RWPE2 (cell line): ENCODE results near the gene LCLAT1.

Experiments used
- ATAC-seq: fragments of 200-7000 bp; cut with Tn5 transposase; 3 replicates; pipeline ENCODE4 v1.9.1; 2021; ENCODE audit warnings: low read depth
- DNase-seq: peaks from one replicate; pipeline ENCODE4 v3.0.0-alpha.2; 2020; ENCODE audit warnings: low spot score
- H3K27ac ChIP-seq: fragments of 450-650 bp; 2 replicates; pipeline ENCODE4 v1.5.1; 2017; ENCODE audit warnings: mild to moderate bottlenecking; ENCODE audit not compliant: poor library complexity, severe bottlenecking
- H3K27me3 ChIP-seq: fragments of 250-450 bp; sonication (Bioruptor Pico); 2 replicates; pipeline ENCODE4 v1.5.1; 2021; ENCODE audit warnings: mild to moderate bottlenecking, moderate library complexity; ENCODE audit not compliant: insufficient read depth, poor library complexity, severe bottlenecking
- H3K36me3 ChIP-seq: fragments of 250-450 bp; sonication (Bioruptor Pico); 2 replicates; pipeline ENCODE4 v1.5.1; 2020; ENCODE audit warnings: low read depth, mild to moderate bottlenecking, moderate library complexity
- H3K4me1 ChIP-seq: fragments of 250-450 bp; sonication (Bioruptor Pico); 2 replicates; pipeline ENCODE4 v1.5.1; 2021; ENCODE audit warnings: mild to moderate bottlenecking, moderate library complexity; ENCODE audit not compliant: insufficient read depth, poor library complexity, severe bottlenecking
- H3K4me3 ChIP-seq: fragments of 250-450 bp; sonication (Bioruptor Pico); 2 replicates; pipeline ENCODE4 v1.5.1; 2021; ENCODE audit warnings: mild to moderate bottlenecking, moderate library complexity; ENCODE audit not compliant: severe bottlenecking
- H3K9me3 ChIP-seq: fragments of 250-450 bp; sonication (Bioruptor Pico); 2 replicates; pipeline ENCODE4 v1.5.1; 2021; ENCODE audit warnings: mild to moderate bottlenecking, moderate library complexity; ENCODE audit not compliant: severe bottlenecking
- CTCF ChIP-seq: fragments of 450-650 bp; IDR thresholded peaks from one replicate; pipeline ENCODE4 v1.5.1; 2017; ENCODE audit warnings: mild to moderate bottlenecking, moderate library complexity; ENCODE audit not compliant: poor library complexity, severe bottlenecking

Gene LCLAT1

DNA sequence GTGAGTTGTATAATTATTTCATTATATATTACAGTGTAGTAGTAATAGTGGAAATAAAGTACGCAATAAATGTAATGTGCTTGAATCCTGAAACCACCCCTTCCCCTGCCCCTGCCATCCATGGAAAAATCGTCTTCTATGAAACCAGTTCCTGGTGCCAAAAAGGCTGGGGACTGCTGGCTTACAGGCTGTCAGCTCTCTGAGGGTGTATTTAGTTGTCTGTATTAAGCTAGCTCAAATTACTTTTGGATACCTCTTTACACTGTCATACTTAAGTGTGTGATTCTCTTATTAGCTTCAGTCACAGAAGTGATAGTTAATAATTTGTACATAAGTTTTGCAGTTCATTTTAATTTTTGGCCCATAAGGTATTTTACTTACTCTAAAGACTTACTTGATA, 29.6 kb downstream of the LCLAT1 start:
- H3K27me3 ChIP-seq, result no peaks in the 10 kb centered on the region
- H3K36me3 ChIP-seq, result no peaks in the 10 kb centered on the region
- ATAC-seq (no peak), DNase-seq (no peak)
- no peaks in the 10 kb centered on the region for H3K9me3 ChIP-seq
- no peaks in the 10 kb centered on the region for H3K4me1 ChIP-seq
- TF ChIP-seq CTCF, result no peak
- no peak overlapping the region for H3K27ac ChIP-seq
- no peak overlapping the region for H3K4me3 ChIP-seq

- Histone ChIP-seq H3K9me3 (no peaks in the 10 kb centered on the region), H3K4me1 (no peaks in the 10 kb centered on the region), H3K27ac (no peak overlapping the region), H3K27me3 (no peaks in the 10 kb centered on the region), H3K36me3 (no peaks in the 10 kb centered on the region; the same call in 1 of the 2 replicates), H3K4me3 (no peak overlapping the region)
- DNase-seq (no peak), ATAC-seq (no peak)
- no peak for TF ChIP-seq CTCF
Measured at GRCh38 chr2:30480703-30481322, 33.8 kb downstream of the LCLAT1 start.

- Histone ChIP-seq H3K27me3 (no peaks in the 10 kb centered on the region), H3K4me1 (no peaks in the 10 kb centered on the region), H3K36me3 (no peaks in the 10 kb centered on the region; the same call in 1 of the 2 replicates), H3K4me3 (no peak overlapping the region), H3K9me3 (no peaks in the 10 kb centered on the region), H3K27ac (no peak overlapping the region)
- TF ChIP-seq CTCF, result no peak
- no peak for DNase-seq
- ATAC-seq, result no peak
Measured at GRCh38 chr2:30481323-30481800, 34.3 kb downstream of the LCLAT1 start.

DNA sequence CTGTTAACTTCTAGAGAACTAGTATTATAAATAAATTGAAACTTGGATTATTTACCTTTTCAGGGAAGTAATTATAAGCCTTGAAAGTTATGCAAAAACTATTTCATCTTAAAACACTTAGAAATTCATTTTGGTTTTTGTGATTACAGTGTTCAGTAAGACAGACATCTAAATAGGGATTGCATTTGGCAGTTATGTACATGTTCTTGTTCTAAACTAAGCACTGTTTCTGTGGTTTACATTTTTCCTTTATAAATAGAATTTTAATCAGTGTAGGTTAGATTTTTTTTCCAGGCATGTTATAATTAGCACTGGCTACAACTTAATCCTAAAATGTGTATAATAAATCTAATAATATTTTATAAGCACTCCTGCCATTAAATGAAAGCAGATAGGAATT, 35.0 kb downstream of the LCLAT1 start:
- TF ChIP-seq CTCF, result no peak
- DNase-seq (no peak), ATAC-seq (no peak)
- no peaks in the 10 kb centered on the region for H3K4me1 ChIP-seq
- H3K36me3 ChIP-seq, result no peaks in the 10 kb centered on the region; the same call in 1 of the 2 replicates
- H3K27ac ChIP-seq, result no peak overlapping the region
- H3K27me3 ChIP-seq, result no peaks in the 10 kb centered on the region
- no peaks in the 10 kb centered on the region for H3K9me3 ChIP-seq
- H3K4me3 ChIP-seq, result no peak overlapping the region

DNA sequence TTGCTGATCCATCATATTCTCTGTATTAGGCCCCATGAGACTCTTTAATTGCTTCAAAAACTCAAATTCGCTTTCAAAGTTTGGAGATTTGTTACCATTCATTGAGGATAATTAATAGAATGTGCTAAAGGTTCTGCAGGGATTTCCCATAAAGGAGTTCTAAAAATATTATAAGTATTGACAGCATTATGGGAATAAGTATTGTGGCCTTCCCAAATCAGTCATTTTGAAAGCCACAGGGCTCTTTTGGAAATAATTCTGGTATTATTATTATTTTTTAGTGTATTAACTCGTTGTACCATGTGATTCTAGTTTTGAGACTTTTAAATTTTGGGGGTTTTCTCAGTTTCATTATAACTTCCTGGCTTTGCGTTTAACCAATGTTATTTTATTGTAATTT, 37.1 kb downstream of the LCLAT1 start:
- no peaks in the 10 kb centered on the region for H3K27me3 ChIP-seq
- no peaks in the 10 kb centered on the region for H3K9me3 ChIP-seq
- TF ChIP-seq CTCF, result no peak
- H3K27ac ChIP-seq, result no peak overlapping the region
- DNase-seq, result no peak
- H3K4me1 ChIP-seq, result no peaks in the 10 kb centered on the region
- ATAC-seq, result no peak
- no peak overlapping the region for H3K4me3 ChIP-seq
- H3K36me3 ChIP-seq, result no peaks in the 10 kb centered on the region; the same call in 1 of the 2 replicates
